Measurements from ENCODE around the gene NIPAL1.

NIPAL1 gene

DNA sequence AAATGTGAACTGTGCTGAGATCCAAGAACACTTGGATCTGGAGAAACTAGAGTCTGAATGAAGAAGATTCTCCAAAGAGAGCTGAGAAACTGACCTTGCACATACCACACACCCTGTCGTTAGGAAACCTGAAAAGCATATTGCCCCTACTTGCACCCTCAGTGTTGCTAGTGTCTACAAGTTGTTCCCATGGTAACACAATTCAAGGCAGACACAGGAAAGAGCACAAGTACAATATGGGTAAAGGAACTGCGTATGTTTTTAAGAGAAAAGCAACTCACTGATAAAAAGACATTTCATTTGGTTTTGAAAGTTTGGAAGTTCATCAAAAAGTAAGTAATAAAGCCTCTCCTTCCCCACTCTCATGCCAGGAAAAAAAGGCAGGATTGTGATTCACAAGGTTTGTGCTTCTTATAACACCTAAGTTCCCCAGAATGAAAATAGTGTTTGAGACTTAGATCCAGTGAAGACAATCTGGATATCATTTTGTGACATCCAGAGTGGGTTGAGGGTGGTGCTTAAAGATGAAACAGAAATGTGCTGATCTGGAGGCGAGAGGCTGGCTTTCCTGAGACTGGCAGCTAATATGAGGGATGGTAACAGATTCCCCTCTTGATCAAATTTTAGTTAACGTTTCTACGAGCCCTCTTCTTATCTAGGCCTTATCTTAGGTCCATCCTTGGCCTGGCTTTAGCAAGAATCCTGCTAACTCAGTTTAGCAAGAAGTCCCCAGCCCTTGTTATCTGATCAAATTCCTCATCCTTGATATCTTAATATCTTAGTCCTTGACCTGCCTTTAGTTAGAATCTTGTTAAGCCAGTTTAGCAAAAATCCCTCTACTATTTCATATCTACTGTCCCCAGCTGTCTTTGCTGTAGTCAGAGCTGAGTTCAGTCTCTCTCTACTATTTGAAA lies 42.3 kb downstream of the NIPAL1 start:
- TF ChIP-seq, protein P1, sequence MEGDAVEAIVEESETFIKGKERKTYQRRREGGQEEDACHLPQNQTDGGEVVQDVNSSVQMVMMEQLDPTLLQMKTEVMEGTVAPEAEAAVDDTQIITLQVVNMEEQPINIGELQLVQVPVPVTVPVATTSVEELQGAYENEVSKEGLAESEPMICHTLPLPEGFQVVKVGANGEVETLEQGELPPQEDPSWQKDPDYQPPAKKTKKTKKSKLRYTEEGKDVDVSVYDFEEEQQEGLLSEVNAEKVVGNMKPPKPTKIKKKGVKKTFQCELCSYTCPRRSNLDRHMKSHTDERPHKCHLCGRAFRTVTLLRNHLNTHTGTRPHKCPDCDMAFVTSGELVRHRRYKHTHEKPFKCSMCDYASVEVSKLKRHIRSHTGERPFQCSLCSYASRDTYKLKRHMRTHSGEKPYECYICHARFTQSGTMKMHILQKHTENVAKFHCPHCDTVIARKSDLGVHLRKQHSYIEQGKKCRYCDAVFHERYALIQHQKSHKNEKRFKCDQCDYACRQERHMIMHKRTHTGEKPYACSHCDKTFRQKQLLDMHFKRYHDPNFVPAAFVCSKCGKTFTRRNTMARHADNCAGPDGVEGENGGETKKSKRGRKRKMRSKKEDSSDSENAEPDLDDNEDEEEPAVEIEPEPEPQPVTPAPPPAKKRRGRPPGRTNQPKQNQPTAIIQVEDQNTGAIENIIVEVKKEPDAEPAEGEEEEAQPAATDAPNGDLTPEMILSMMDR (conservative IDR thresholded peaks at IDR 0.05; ENCODE audit: low read length): no peak
- no peak for DNase-seq (ENCODE audit: low read depth)
- H3K4me3 ChIP-seq (ENCODE audit: low read length): no peak overlapping the region

DNA sequence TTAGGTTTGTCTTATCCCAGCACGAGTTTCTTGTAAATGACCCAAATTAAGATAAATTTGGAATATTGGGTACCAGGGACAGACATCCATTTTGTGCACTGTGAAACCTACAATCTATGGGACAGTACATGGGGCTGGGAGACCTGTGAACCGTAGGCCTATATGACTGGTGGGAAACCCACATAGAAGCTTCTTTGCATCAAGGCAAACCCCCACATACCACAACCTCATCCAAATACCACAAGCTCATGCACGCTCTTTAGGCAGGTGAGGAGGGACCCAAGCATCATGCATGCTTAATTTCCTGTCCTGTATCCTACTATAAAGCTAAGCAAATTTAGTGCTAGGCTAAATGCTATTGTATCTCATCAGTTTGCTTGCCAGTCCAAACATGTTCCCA lies 47.8 kb downstream of the NIPAL1 start:
- no peak for DNase-seq (ENCODE audit: low read depth)
- TF ChIP-seq, protein P1 (conservative IDR thresholded peaks at IDR 0.05; ENCODE audit: low read length): no peak
- no peak overlapping the region for H3K4me3 ChIP-seq (ENCODE audit: low read length)

DNA sequence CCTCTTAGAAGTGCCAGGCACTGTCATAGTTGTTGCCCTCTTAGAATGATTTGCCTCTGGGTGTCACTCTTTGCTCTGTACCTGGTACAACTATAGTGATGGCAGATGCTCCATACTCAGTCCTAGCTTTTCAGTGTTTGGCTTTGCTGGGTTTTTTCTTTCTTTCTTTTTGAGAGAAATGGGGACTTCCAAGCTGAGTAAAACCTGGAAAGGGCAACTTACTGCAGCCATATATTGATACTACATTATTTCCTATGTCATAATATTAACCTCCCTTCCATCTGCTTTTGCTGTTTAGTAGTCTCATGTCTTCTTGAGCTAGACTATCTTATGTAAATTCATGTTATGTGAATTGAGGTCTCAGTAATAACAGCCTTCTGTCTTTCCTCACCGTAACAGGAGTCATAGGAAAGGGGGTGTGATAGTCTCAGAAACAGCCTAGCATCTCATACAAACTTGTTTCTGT lies 49.0 kb downstream of the NIPAL1 start:
- TF ChIP-seq, protein P1 (conservative IDR thresholded peaks at IDR 0.05; ENCODE audit: low read length): no peak
- DNase-seq (ENCODE audit: low read depth): no peak
- no peak overlapping the region for H3K4me3 ChIP-seq (ENCODE audit: low read length)

DNA sequence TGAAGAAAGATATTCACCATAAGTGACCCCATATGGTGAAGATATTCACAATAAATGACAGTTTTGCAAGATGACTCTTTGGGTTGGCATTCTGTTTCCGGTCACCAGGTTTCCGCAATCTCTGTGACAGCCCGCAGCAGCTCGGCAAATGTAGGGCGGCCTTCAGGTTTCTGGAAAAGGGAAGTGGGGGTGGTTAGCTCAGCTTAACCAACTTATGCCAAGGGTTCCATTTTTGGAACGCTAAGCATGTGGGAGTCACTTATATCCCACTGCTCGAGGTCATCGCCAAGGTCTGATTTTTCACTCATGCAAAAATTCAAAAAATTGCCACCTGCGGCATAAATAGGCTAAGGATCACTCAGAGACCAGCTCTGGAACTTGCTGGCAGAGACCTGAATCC lies 51.0 kb downstream of the NIPAL1 start:
- no peak for DNase-seq (ENCODE audit: low read depth)
- TF ChIP-seq, protein P1 (conservative IDR thresholded peaks at IDR 0.05; ENCODE audit: low read length): no peak
- no peak overlapping the region for H3K4me3 ChIP-seq (ENCODE audit: low read length)

DNA sequence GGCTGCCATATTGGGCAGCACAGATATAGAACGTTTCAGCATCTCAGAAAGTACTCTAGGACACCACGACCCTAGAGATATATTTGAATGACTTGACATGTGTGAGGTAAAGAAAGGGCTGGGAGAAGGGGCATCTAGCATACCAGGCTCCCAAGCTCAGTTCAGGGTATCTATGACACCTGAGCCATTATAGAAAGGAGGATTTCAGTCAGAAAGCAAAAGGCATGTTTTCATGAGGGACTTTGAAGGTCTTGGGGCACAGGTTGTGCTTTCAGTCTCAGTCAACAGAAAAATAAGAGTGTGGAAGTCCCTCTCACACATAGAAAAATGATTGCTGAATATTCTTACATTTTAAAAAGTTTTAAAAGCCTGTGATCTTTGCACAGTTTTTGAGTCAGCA lies 51.6 kb downstream of the NIPAL1 start:
- TF ChIP-seq, protein P1 (conservative IDR thresholded peaks at IDR 0.05; ENCODE audit: low read length): no peak
- no peak overlapping the region for H3K4me3 ChIP-seq (ENCODE audit: low read length)
- no peak for DNase-seq (ENCODE audit: low read depth)

DNA sequence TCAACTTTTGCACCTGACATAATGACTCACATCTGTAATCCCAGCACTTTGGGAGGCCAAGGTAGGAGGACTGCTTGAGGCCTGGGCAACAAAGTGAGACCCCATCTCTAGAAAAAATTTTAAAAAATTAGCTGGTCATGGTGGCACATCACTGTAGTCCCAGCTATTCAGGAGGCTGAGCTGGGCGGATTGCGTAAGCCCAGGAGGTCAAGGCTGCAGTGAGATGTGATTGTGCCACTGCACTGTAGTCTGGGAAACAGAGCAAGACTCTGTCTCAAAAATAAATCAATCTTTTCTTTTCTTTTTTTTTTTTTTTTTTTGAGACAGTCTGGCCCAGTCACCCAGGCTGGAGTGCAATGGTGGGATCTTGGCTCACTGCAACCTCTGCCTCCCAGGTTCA lies 52.5 kb downstream of the NIPAL1 start:
- DNase-seq (ENCODE audit: low read depth): no peak
- H3K4me3 ChIP-seq (ENCODE audit: low read length): no peak overlapping the region
- TF ChIP-seq, protein P1 (conservative IDR thresholded peaks at IDR 0.05; ENCODE audit: low read length): no peak

DNA sequence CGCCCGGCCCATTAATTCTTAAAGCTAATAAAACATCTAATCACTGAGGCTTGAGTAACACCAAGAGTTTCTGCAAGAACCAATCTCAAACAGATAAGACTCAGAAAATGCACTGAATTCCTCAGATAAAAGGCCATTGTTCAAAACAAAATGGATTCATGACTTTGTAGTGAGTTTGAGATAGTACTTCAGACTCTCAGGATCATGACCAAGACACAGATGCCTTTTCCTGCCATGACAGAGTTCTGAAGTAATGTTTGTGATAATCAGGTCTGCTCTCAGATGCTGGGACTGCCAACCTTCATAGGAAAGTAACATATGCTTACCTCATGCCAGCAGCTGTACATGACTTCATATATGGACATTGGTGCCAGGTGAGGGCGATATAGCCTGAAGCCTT lies 54.6 kb downstream of the NIPAL1 start:
- TF ChIP-seq, protein P1 (conservative IDR thresholded peaks at IDR 0.05; ENCODE audit: low read length): no peak
- no peak overlapping the region for H3K4me3 ChIP-seq (ENCODE audit: low read length)
- DNase-seq (ENCODE audit: low read depth): no peak

Measured in AG10803 (cell line).